WTC11 (cell line): Measurements from ENCODE around the gene MYL12B.

ENCODE experiments used
- ATF2 ChIP-seq: sonication (generic); formaldehyde crosslinking; IDR thresholded peaks from 2 replicates; pipeline ENCODE4 v1.8.1; 2022; ENCODE audit warnings: low read depth, missing genetic modification reagents, borderline replicate concordance
- CTCF ChIP-seq: fragments of 200-600 bp; IDR thresholded peaks from 2 replicates; pipeline ENCODE4 v1.8.0; 2022; ENCODE audit warnings: antibody characterized with exemption
- ERG ChIP-seq: fragments of 250-450 bp; sonication (Bioruptor Pico); IDR thresholded peaks from 2 replicates; pipeline ENCODE4 v1.8.0; 2021; ENCODE audit warnings: mild to moderate bottlenecking
- NFE2L1 ChIP-seq: sonication (generic); formaldehyde crosslinking; IDR thresholded peaks from 2 replicates; pipeline ENCODE4 v1.8.1; 2023; ENCODE audit warnings: missing genetic modification reagents
- TEAD1 ChIP-seq: sonication (generic); formaldehyde crosslinking; IDR thresholded peaks from 2 replicates; pipeline ENCODE4 v1.8.0; 2022; ENCODE audit warnings: mild to moderate bottlenecking, missing genetic modification reagents

GRCh38 chr18:3305933-3306332 is 44.0 kb downstream of the MYL12B start:
- TF ChIP-seq ATF2 (CRISPR knock-in tag) = no peak
- no peak for TF ChIP-seq CTCF
- no peak for TF ChIP-seq NFE2L1 (CRISPR knock-in tag)
- no peak for TF ChIP-seq ERG (CRISPR knock-in tag)
- TF ChIP-seq TEAD1 (CRISPR knock-in tag) = no peak
